Suprapubic skin (tissue), 3 donors: ENCODE measurements around the gene COG5.

Experiments used
- CTCF ChIP-seq, 2 donors: fragments of 200-600 bp in 1 of 2; fragments of 450-650 bp in 1 of 2; sonication (generic) in 1 of 2; IDR thresholded peaks; one replicate each; pipeline ENCODE4 v1.5.1; 2016 to 2019; ENCODE audit warnings: antibody characterized with exemption in 2 of 2, mild to moderate bottlenecking in 1 of 2, moderate library complexity in 1 of 2
- EP300 ChIP-seq: sonication (generic); formaldehyde crosslinking; IDR thresholded peaks from one replicate; pipeline ENCODE4 v1.6.1; 2017; ENCODE audit warnings: antibody characterized with exemption
- POLR2A ChIP-seq, 2 donors: fragments of 450-650 bp; IDR thresholded peaks; one replicate each; pipeline ENCODE4 v1.6.1; 2017; ENCODE audit warnings: antibody characterized with exemption in 2 of 2, mild to moderate bottlenecking in 2 of 2, moderate library complexity in 2 of 2

DNA sequence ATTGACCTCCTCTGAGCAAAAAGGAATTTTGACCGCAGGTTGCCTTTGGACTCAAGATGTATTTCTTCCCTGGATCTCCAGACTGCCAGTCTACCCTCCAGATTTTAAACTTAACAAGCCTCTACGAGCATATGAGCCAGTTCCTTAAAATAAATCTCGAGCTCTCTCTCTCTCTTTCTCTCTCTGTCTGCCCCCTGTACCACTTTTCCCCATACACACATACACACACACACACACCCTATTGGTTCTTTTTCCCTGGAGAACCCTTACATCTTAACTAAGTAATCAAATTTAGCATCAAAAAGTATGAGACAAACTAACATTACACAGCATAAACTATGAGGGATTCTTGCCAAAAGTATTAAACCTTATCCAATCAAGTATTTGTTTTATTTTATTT lies 27.7 kb upstream of the COG5 start:
- TF ChIP-seq CTCF (IDR thresholded peaks at IDR 0.05) (no peak), POLR2A (IDR thresholded peaks at IDR 0.05) (no peak), EP300 (no peak)
